MM.1S (cell line): Measurements from ENCODE around the gene CD53.

Source experiments
- DNase-seq: peaks from one replicate; pipeline ENCODE4 v3.0.0-alpha.2; 2015
- H2AFZ ChIP-seq: fragments of 300-600 bp; sonication (generic); 2 replicates; pipeline ENCODE4 v1.6.0; 2016; ENCODE audit warnings: antibody characterized with exemption, low read length
- H3F3A ChIP-seq: fragments of 300-600 bp; sonication (generic); 2 replicates; pipeline ENCODE4 v1.6.1; 2016; ENCODE audit warnings: mild to moderate bottlenecking, antibody characterized with exemption, low read length, moderate library complexity, mixed read lengths; ENCODE audit not compliant: insufficient read depth
- H3K27ac ChIP-seq: fragments of 300-600 bp; sonication (generic); 2 replicates; pipeline ENCODE4 v1.5.1; 2016; ENCODE audit warnings: mild to moderate bottlenecking, low read length
- H3K27me3 ChIP-seq: fragments of 300-600 bp; sonication (generic); replicated peaks from 2 replicates; pipeline ENCODE4 v1.6.0; 2016; ENCODE audit warnings: low read length; ENCODE audit not compliant: insufficient read depth
- H3K36me3 ChIP-seq: fragments of 300-600 bp; sonication (generic); replicated peaks from 2 replicates; pipeline ENCODE4 v1.6.1; 2016; ENCODE audit warnings: mild to moderate bottlenecking, low read length, mixed read lengths; ENCODE audit not compliant: insufficient read depth
- H3K4me1 ChIP-seq: fragments of 300-600 bp; sonication (generic); 2 replicates; pipeline ENCODE4 v1.6.1; 2016; ENCODE audit warnings: low read length, mixed read lengths
- H3K4me2 ChIP-seq: fragments of 300-600 bp; sonication (generic); 2 replicates; pipeline ENCODE4 v1.6.0; 2016; ENCODE audit warnings: low read depth, low read length
- H3K4me3 ChIP-seq: fragments of 300-600 bp; sonication (generic); 2 replicates; pipeline ENCODE4 v1.5.1; 2016; ENCODE audit warnings: low read length, mixed read lengths
- H3K79me2 ChIP-seq: fragments of 300-600 bp; sonication (generic); 2 replicates; pipeline ENCODE4 v1.6.1; 2016; ENCODE audit warnings: mixed run types, low read length, mixed read lengths
- H3K9ac ChIP-seq: fragments of 300-600 bp; sonication (generic); 2 replicates; pipeline ENCODE4 v1.6.1; 2016; ENCODE audit warnings: low read length, mixed read lengths
- H3K9me2 ChIP-seq: fragments of 300-600 bp; sonication (generic); replicated peaks from 2 replicates; pipeline ENCODE4 v1.6.1; 2016; ENCODE audit warnings: mild to moderate bottlenecking, low read length, mixed read lengths; ENCODE audit not compliant: insufficient read depth
- H3K9me3 ChIP-seq: fragments of 300-600 bp; sonication (generic); replicated peaks from 2 replicates; pipeline ENCODE4 v1.6.1; 2016; ENCODE audit warnings: mild to moderate bottlenecking, low read length, mixed read lengths; ENCODE audit not compliant: insufficient read depth
- H4K20me1 ChIP-seq: fragments of 300-600 bp; sonication (generic); 2 replicates; pipeline ENCODE4 v1.6.1; 2016; ENCODE audit warnings: mild to moderate bottlenecking, low read length, moderate library complexity, mixed read lengths; ENCODE audit not compliant: insufficient read depth
- EZH2 ChIP-seq: fragments of 300-600 bp; sonication (generic); optimal IDR thresholded peaks from 2 replicates; pipeline ENCODE3; 2017; ENCODE audit warnings: low read depth, mild to moderate bottlenecking, antibody characterized with exemption, low read length, mixed read lengths
- EZH2phosphoT487 ChIP-seq: fragments of 300-600 bp; sonication (generic); IDR thresholded peaks from 2 replicates; pipeline ENCODE4 v1.6.1; 2018; ENCODE audit warnings: antibody characterized with exemption, low read length
- TF ChIP-seq, protein P1 (sequence below): fragments of 300-600 bp; sonication (generic); IDR thresholded peaks from 2 replicates; pipeline ENCODE4 v1.5.1; 2016; ENCODE audit warnings: antibody characterized with exemption, low read length, mixed read lengths

Gene CD53

DNA sequence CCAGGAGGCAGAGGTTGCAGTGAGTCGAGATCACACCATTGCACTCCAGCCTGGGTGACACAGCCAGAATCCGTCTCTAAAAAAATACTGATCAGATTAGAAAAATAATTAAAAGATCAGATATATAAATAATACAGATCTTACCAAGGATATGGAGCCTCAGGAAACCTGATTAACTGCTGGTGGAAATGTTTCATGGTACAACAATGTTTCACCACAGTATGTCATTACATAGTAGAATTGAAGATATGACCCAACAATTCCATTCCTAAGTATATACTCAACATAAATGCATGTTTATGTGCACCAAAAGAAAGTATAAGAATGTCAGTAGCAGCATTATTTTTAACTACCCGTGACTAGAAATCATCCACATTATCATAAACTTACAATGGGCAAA is 41.7 kb downstream of the CD53 start:
- TF ChIP-seq, protein P1, sequence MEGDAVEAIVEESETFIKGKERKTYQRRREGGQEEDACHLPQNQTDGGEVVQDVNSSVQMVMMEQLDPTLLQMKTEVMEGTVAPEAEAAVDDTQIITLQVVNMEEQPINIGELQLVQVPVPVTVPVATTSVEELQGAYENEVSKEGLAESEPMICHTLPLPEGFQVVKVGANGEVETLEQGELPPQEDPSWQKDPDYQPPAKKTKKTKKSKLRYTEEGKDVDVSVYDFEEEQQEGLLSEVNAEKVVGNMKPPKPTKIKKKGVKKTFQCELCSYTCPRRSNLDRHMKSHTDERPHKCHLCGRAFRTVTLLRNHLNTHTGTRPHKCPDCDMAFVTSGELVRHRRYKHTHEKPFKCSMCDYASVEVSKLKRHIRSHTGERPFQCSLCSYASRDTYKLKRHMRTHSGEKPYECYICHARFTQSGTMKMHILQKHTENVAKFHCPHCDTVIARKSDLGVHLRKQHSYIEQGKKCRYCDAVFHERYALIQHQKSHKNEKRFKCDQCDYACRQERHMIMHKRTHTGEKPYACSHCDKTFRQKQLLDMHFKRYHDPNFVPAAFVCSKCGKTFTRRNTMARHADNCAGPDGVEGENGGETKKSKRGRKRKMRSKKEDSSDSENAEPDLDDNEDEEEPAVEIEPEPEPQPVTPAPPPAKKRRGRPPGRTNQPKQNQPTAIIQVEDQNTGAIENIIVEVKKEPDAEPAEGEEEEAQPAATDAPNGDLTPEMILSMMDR, result no peak
- TF ChIP-seq EZH2 (no peak), EZH2phosphoT487 (no peak)
- Histone ChIP-seq H3K27me3 (no peaks in the 10 kb centered on the region), H3K4me3 (no peak overlapping the region), H3K4me1 (peaks cover 5% of the 10 kb centered on the region; the same call in 1 of the 2 replicates), H3K9me2 (no peaks in the 10 kb centered on the region), H3K9me3 (no peaks in the 10 kb centered on the region), H3K27ac (no peak overlapping the region), H2AFZ (no peak overlapping the region), H4K20me1 (no peaks in the 10 kb centered on the region), H3K4me2 (no peak overlapping the region), H3K36me3 (no peaks in the 10 kb centered on the region), H3F3A (no peaks in the 10 kb centered on the region), H3K79me2 (no peaks in the 10 kb centered on the region), H3K9ac (no peak overlapping the region)
- DNase-seq, result no peak

DNA sequence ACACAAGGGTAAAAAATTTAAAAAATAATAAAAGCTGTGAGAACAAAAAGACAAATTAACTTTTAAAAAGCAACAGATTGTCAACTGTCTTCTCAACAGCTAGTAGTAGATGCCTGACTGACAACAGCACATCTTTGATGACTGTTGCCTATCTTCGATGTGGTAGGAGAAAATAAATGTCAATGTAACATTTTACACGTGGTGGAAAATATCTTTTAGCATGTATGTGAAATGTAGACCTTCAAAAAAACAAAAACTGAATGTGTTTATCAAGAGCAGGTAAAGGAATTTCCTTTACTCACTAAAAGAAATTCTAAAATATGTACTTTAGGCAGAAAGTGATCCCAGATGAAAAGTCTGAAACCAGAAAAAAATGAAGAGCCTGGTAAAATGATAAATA is 42.9 kb downstream of the CD53 start:
- H3K9me2 ChIP-seq, result no peaks in the 10 kb centered on the region

DNA sequence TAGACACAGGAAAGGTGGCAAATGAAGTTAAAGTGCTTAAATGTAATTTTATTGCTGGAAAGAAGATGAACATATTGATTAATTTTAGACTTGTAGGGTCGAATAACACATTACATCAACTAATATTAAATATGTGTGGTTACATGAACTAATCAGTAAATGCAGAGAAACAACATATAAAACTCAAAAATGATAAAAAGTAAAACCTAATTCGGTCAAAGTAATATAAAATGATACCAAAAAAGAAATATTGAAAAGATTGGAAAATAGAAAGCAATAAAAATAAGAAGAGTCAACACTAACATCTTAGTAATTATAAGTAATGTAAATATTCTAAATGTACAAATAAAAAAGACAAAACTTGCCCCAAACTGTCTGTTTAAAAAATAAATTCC is 43.3 kb downstream of the CD53 start:
- peaks cover 5% of the 10 kb centered on the region; the same call in 1 of the 2 replicates for H3K4me1 ChIP-seq
- no peaks in the 10 kb centered on the region for H3K36me3 ChIP-seq
- TF ChIP-seq EZH2phosphoT487 (no peak), EZH2 (no peak)
- TF ChIP-seq, protein P1, result no peak
- no peak for DNase-seq
- no peaks in the 10 kb centered on the region for H3K27me3 ChIP-seq
- H2AFZ ChIP-seq, result 0 out of 2 replicates have a peak overlapping the region, but pooled peaks have one; percentile 51
- H3K9me2 ChIP-seq, result no peaks in the 10 kb centered on the region
- no peaks in the 10 kb centered on the region for H3K79me2 ChIP-seq
- H4K20me1 ChIP-seq, result no peaks in the 10 kb centered on the region
- H3K27ac ChIP-seq, result peak overlapping the region; percentile 40; the same call in 1 of the 2 replicates
- no peaks in the 10 kb centered on the region for H3F3A ChIP-seq
- H3K9me3 ChIP-seq, result no peaks in the 10 kb centered on the region
- H3K4me3 ChIP-seq, result peak overlapping the region; percentile 33; the same call in 1 of the 2 replicates
- no peak overlapping the region for H3K9ac ChIP-seq
- H3K4me2 ChIP-seq, result peak overlapping the region; percentile 72

More for the DNA sequence above, 42.9 kb downstream of the CD53 start:
- H3K4me1 ChIP-seq, result peaks cover 5% of the 10 kb centered on the region; the same call in 1 of the 2 replicates
- no peaks in the 10 kb centered on the region for H3K79me2 ChIP-seq
- H3K27ac ChIP-seq, result no peak overlapping the region
- H3K9me3 ChIP-seq, result no peaks in the 10 kb centered on the region
- H3K9ac ChIP-seq, result no peak overlapping the region
- TF ChIP-seq EZH2, result no peak
- no peak for TF ChIP-seq EZH2phosphoT487
- TF ChIP-seq, protein P1, result no peak
- no peaks in the 10 kb centered on the region for H3K36me3 ChIP-seq
- no peak overlapping the region for H2AFZ ChIP-seq
- H4K20me1 ChIP-seq, result no peaks in the 10 kb centered on the region
- H3K4me3 ChIP-seq, result no peak overlapping the region
- no peaks in the 10 kb centered on the region for H3K27me3 ChIP-seq
- no peak for DNase-seq
- H3F3A ChIP-seq, result no peaks in the 10 kb centered on the region
- no peak overlapping the region for H3K4me2 ChIP-seq
